GM18858 (cell line): ENCODE data around the gene IGF1.
"Not testable (repeated sequence)": the region's sequence is repeated elsewhere in the genome, so short reads cannot be mapped to it uniquely, and the experiment has no call there.

Experiments used
- ATAC-seq: cut with Tn5 transposase; IDR thresholded peaks from one replicate; pipeline ENCODE4 v1.9.1; 2021; ENCODE audit not compliant: unreplicated experiment

The IGF1 gene

GRCh38 chr12:102462795-102463465 is 17.4 kb downstream of the IGF1 start:
- ATAC-seq, result no peak

GRCh38 chr12:102462386-102462785 is 18.0 kb downstream of the IGF1 start:
- ATAC-seq, result no peak

- no peak for ATAC-seq
These were observed 18.9 kb downstream of the IGF1 start for GRCh38 chr12:102461501-102461900.

GRCh38 chr12:102459314-102459713 is 21.0 kb downstream of the IGF1 start:
- no peak for ATAC-seq

- ATAC-seq, result no peak
These were observed 25.3 kb downstream of the IGF1 start for GRCh38 chr12:102454808-102455760.

GRCh38 chr12:102454330-102454729 is 26.0 kb downstream of the IGF1 start:
- no peak for ATAC-seq

- no peak for ATAC-seq
These were observed 27.8 kb downstream of the IGF1 start for GRCh38 chr12:102452605-102453004.

GRCh38 chr12:102449018-102449417 is 31.3 kb downstream of the IGF1 start:
- not testable (repeated sequence) for ATAC-seq

- ATAC-seq, result not testable (repeated sequence)
These were observed 32.9 kb downstream of the IGF1 start for GRCh38 chr12:102447426-102447825.

GRCh38 chr12:102444707-102445106 is 35.7 kb downstream of the IGF1 start:
- ATAC-seq, result no peak

- no peak for ATAC-seq
These were observed 36.3 kb downstream of the IGF1 start for GRCh38 chr12:102444093-102444492.

GRCh38 chr12:102441077-102441596 is 39.2 kb downstream of the IGF1 start:
- no peak for ATAC-seq

GRCh38 chr12:102439426-102440405 is 40.6 kb downstream of the IGF1 start:
- no peak for ATAC-seq

GRCh38 chr12:102438827-102439210 is 41.5 kb downstream of the IGF1 start:
- ATAC-seq, result no peak

- ATAC-seq, result no peak
These were observed 42.1 kb downstream of the IGF1 start for GRCh38 chr12:102438047-102438826.

- no peak for ATAC-seq
These were observed 42.9 kb downstream of the IGF1 start for GRCh38 chr12:102437511-102437910.

- ATAC-seq, result no peak
These were observed 43.5 kb downstream of the IGF1 start for GRCh38 chr12:102436867-102437266.

- no peak for ATAC-seq
These were observed 44.4 kb downstream of the IGF1 start for GRCh38 chr12:102435827-102436436.

GRCh38 chr12:102433304-102433703 is 47.1 kb downstream of the IGF1 start:
- ATAC-seq, result no peak

GRCh38 chr12:102430661-102431060 is 49.7 kb downstream of the IGF1 start:
- no peak for ATAC-seq
